GM23338 (cell line): ENCODE measurements around the gene CFB. TPM values are rescaled to one million over a fixed set of nuclear protein-coding genes. Genes with fewer than 3 reads are reported as not detected.

Source experiments
- ATAC-seq: fragments of 200-7000 bp; cut with Tn5 transposase; 3 replicates; pipeline ENCODE4 v1.9.1; 2020
- DNase-seq: peaks from one replicate; pipeline ENCODE4 v3.0.0-alpha.2; 2015; ENCODE audit warnings: low spot score
- H2AFZ ChIP-seq: fragments of 200-600 bp; sonication (generic); 2 replicates; pipeline ENCODE4 v1.8.0; 2016; ENCODE audit warnings: antibody characterized with exemption, mild to moderate bottlenecking, moderate library complexity
- H3F3A ChIP-seq: fragments of 200-600 bp; sonication (generic); replicated peaks from 2 replicates; pipeline ENCODE4 v1.8.0; 2017; ENCODE audit warnings: antibody characterized with exemption, mixed run types, low read depth
- H3K27ac ChIP-seq: fragments of 200-600 bp; sonication (generic); 2 replicates; pipeline ENCODE4 v1.6.1; 2016; ENCODE audit warnings: low read depth
- H3K27me3 ChIP-seq: fragments of 200-600 bp; sonication (generic); 2 replicates; pipeline ENCODE4 v1.8.0; 2016; ENCODE audit warnings: mild to moderate bottlenecking, mixed run types, moderate library complexity; ENCODE audit not compliant: insufficient read depth
- H3K36me3 ChIP-seq: fragments of 200-600 bp; sonication (generic); 2 replicates; pipeline ENCODE4 v1.8.0; 2016; ENCODE audit warnings: mild to moderate bottlenecking; ENCODE audit not compliant: insufficient read depth
- H3K4me1 ChIP-seq: fragments of 200-600 bp; sonication (generic); 2 replicates; pipeline ENCODE4 v1.8.0; 2016; ENCODE audit warnings: mild to moderate bottlenecking, moderate library complexity; ENCODE audit not compliant: insufficient read depth
- H3K4me2 ChIP-seq: fragments of 200-600 bp; sonication (generic); 2 replicates; pipeline ENCODE4 v1.7.1; 2017; ENCODE audit warnings: mixed run types
- H3K4me3 ChIP-seq: fragments of 200-600 bp; sonication (generic); 2 replicates; pipeline ENCODE4 v1.6.1; 2016; ENCODE audit warnings: mixed run types
- H3K79me2 ChIP-seq: fragments of 200-600 bp; sonication (generic); replicated peaks from 2 replicates; pipeline ENCODE4 v1.8.0; 2017; ENCODE audit warnings: mild to moderate bottlenecking; ENCODE audit not compliant: insufficient read depth
- H3K9me2 ChIP-seq: fragments of 200-600 bp; sonication (generic); 2 replicates; pipeline ENCODE4 v1.8.0; 2017; ENCODE audit not compliant: insufficient read depth
- H4K20me1 ChIP-seq: fragments of 200-600 bp; sonication (generic); replicated peaks from 2 replicates; pipeline ENCODE4 v1.8.0; 2017; ENCODE audit warnings: mild to moderate bottlenecking; ENCODE audit not compliant: insufficient read depth
- H3K27ac Mint-ChIP-seq: 2 replicates; pipeline ENCODE4 v1.8.0; 2020; ENCODE audit warnings: inconsistent platforms, mild to moderate bottlenecking, moderate library complexity, mixed read lengths
- H3K27me3 Mint-ChIP-seq: 3 replicates; pipeline ENCODE4 v1.8.0; 2022; ENCODE audit warnings: low read depth, mild to moderate bottlenecking, moderate library complexity, mixed read lengths, inconsistent platforms; ENCODE audit not compliant: insufficient read depth, poor library complexity
- H3K36me3 Mint-ChIP-seq: 3 replicates; pipeline ENCODE4 v1.8.0; 2021; ENCODE audit warnings: low read depth, mild to moderate bottlenecking, inconsistent platforms, moderate library complexity, mixed read lengths
- H3K4me1 Mint-ChIP-seq: 3 replicates; pipeline ENCODE4 v1.8.0; 2020; ENCODE audit warnings: mild to moderate bottlenecking, inconsistent platforms, mixed read lengths
- H3K4me3 Mint-ChIP-seq: 3 replicates; pipeline ENCODE4 v1.8.0; 2021; ENCODE audit warnings: moderate library complexity, mild to moderate bottlenecking, inconsistent platforms, mixed read lengths
- H3K9me3 Mint-ChIP-seq: 3 replicates; pipeline ENCODE4 v1.8.0; 2020; ENCODE audit warnings: moderate library complexity, mild to moderate bottlenecking, inconsistent platforms, mixed read lengths
- CREB1 ChIP-seq: fragments of 250-450 bp; sonication (Bioruptor Pico); IDR thresholded peaks from 2 replicates; pipeline ENCODE4 v1.5.0; 2020; ENCODE audit warnings: low read depth, mild to moderate bottlenecking, moderate library complexity
- CTCF ChIP-seq, 2 experiments: fragments of 200-600 bp in 1 of 2; sonication (generic) in 1 of 2; conservative IDR thresholded peaks; 2 replicates each; pipeline versions ENCODE4 v1.5.1 to v1.6.1; 2016 to 2017; ENCODE audit warnings: antibody characterized with exemption in 2 of 2, low read depth in 2 of 2, mild to moderate bottlenecking in 2 of 2, moderate library complexity in 1 of 2
- ETS1 ChIP-seq: IDR thresholded peaks from 2 replicates; pipeline ENCODE4 v1.6.1; 2016; ENCODE audit warnings: antibody characterized with exemption
- EZH2 ChIP-seq: fragments of 200-600 bp; sonication (generic); IDR thresholded peaks from one replicate; pipeline ENCODE4 v1.8.0; 2017; ENCODE audit warnings: antibody characterized with exemption, mild to moderate bottlenecking, low read depth; ENCODE audit not compliant: unreplicated experiment
- EZH2phosphoT487 ChIP-seq: fragments of 200-600 bp; sonication (generic); IDR thresholded peaks from one replicate; pipeline ENCODE4 v1.8.1; 2018; ENCODE audit warnings: antibody characterized with exemption; ENCODE audit not compliant: unreplicated experiment
- JUNB ChIP-seq: IDR thresholded peaks from one replicate; pipeline ENCODE4 v1.6.1; 2016; ENCODE audit warnings: antibody characterized with exemption; ENCODE audit not compliant: unreplicated experiment
- NANOG ChIP-seq: IDR thresholded peaks from 2 replicates; pipeline ENCODE4 v1.6.1; 2016; ENCODE audit warnings: antibody characterized with exemption, borderline replicate concordance
- POLR2AphosphoS5 ChIP-seq: IDR thresholded peaks from 2 replicates; pipeline ENCODE4 v1.6.1; 2016; ENCODE audit warnings: antibody characterized with exemption, low read depth
- ZNF114 ChIP-seq: fragments of 250-450 bp; sonication (Bioruptor Pico); IDR thresholded peaks from 2 replicates; pipeline ENCODE4 v1.5.0; 2020; ENCODE audit warnings: mild to moderate bottlenecking, moderate library complexity
- ZNF331 ChIP-seq: fragments of 250-450 bp; sonication (Bioruptor Pico); IDR thresholded peaks from 2 replicates; pipeline ENCODE4 v1.5.0; 2020; ENCODE audit warnings: low read depth, mild to moderate bottlenecking, moderate library complexity
- ZNF462 ChIP-seq: fragments of 250-450 bp; sonication (Bioruptor Pico); IDR thresholded peaks from 2 replicates; pipeline ENCODE4 v1.5.0; 2020; ENCODE audit warnings: mild to moderate bottlenecking, moderate library complexity
- polyA plus RNA-seq: library from polyadenylated mRNA; unstranded; fragments of >200 nt; fragmentation: Nextera tagmentation; extraction: Ambion mirVana; gene quantifications from 2 replicates; pipeline ENCODE4 v1.2.1, GENCODE V29; 2016
- total RNA-seq: library from RNA; depleted of rRNA; stranded (reverse); fragments of >200 nt; shearing (Covaris generic); gene quantifications from 2 replicates; pipeline ENCODE4 v1.2.3, GENCODE V29; 2014

CFB gene
- total and polyA plus RNA-seq, 2 experiments from 2014 or later = 0.86 TPM; not detected in 1

- peak overlapping the region; percentile 94 for H3K4me2 ChIP-seq
- H3K36me3 Mint-ChIP-seq = peaks cover 23% of the 10 kb centered on the region
These were observed 44.4 kb upstream of the CFB start for GRCh38 chr6:31901415-31901952.

GRCh38 chr6:31901953-31902643 lies 43.8 kb upstream of the CFB start, which contains the start of gene ZBTB12:
ZBTB12 (minus strand) TSS chr6:31902086; CDS start chr6:31901305, 781 bp downstream.
- H3K4me1 ChIP-seq = peaks cover 21% of the 10 kb centered on the region
- H3K9me2 ChIP-seq = no peaks in the 10 kb centered on the region
- H4K20me1 ChIP-seq = no peaks in the 10 kb centered on the region; the same call in 1 of the 2 replicates
- Mint-ChIP-seq H3K9me3 (no peaks in the 10 kb centered on the region), H3K27ac (peak within 1 kb of the TSS; percentile 81; the same call in 1 of the 2 replicates), H3K36me3 (peaks cover 21% of the 10 kb centered on the region), H3K27me3 (peaks cover 21% of the 10 kb centered on the region), H3K4me3 (peak within 1 kb of the TSS; percentile 79), H3K4me1 (peaks cover 33% of the 10 kb centered on the region)
- H3K79me2 ChIP-seq = no peaks in the 10 kb centered on the region
- DNase-seq (peak; percentile 99), ATAC-seq (peak; percentile 45)
- H3F3A ChIP-seq = peaks cover 10% of the 10 kb centered on the region; the same call in 1 of the 2 replicates
- H2AFZ ChIP-seq = peak within 1 kb of the TSS; percentile 97
- H3K4me3 ChIP-seq = peak within 1 kb of the TSS; percentile 80
- peak within 1 kb of the TSS; percentile 78 for H3K27ac ChIP-seq
- no peaks in the 10 kb centered on the region for H3K27me3 ChIP-seq
- no peaks in the 10 kb centered on the region for H3K36me3 ChIP-seq
- peak within 1 kb of the TSS; percentile 94 for H3K4me2 ChIP-seq
- TF ChIP-seq ZNF331 (CRISPR knock-in tag) (no peak), JUNB (no peak), ETS1 (peak; percentile 40; the same call in 1 of the 2 replicates), EZH2phosphoT487 (no peak), POLR2AphosphoS5 (peak; percentile 60), CTCF (conservative IDR thresholded peaks at IDR 0.05; ENCODE audit: low read depth in 2 of 2) (no peak), EZH2 (no peak), ZNF114 (CRISPR knock-in tag) (no peak), CREB1 (CRISPR knock-in tag) (0 out of 2 replicates have a peak, but pooled peaks have one; percentile 27), NANOG (no peak), ZNF462 (CRISPR knock-in tag) (no peak)

More at GRCh38 chr6:31901415-31901952, 44.4 kb upstream of the CFB start:
- Histone ChIP-seq H3K79me2 (peaks cover 4% of the 10 kb centered on the region; the same call in 1 of the 2 replicates), H3K4me1 (peaks cover 21% of the 10 kb centered on the region), H4K20me1 (peaks cover 2% of the 10 kb centered on the region; the same call in 1 of the 2 replicates), H3K27ac (peak overlapping the region; percentile 50), H3K4me3 (peak overlapping the region; percentile 80), H3K9me2 (no peaks in the 10 kb centered on the region), H2AFZ (no peak overlapping the region), H3K36me3 (no peaks in the 10 kb centered on the region), H3K27me3 (no peaks in the 10 kb centered on the region), H3F3A (peaks cover 10% of the 10 kb centered on the region; the same call in 1 of the 2 replicates)
- Mint-ChIP-seq H3K27me3 (peaks cover 23% of the 10 kb centered on the region), H3K27ac (peak overlapping the region; percentile 81; the same call in 1 of the 2 replicates), H3K4me3 (peak overlapping the region; percentile 79), H3K9me3 (no peaks in the 10 kb centered on the region), H3K4me1 (peaks cover 32% of the 10 kb centered on the region)
- TF ChIP-seq POLR2AphosphoS5 = 0 out of 2 replicates have a peak, but pooled peaks have one; percentile 38
- no peak for TF ChIP-seq ZNF114 (CRISPR knock-in tag)
- DNase-seq (peak; percentile 63), ATAC-seq (peak; percentile 8)
